Measurements from ENCODE around the gene HOXC10.

Gene HOXC10

DNA sequence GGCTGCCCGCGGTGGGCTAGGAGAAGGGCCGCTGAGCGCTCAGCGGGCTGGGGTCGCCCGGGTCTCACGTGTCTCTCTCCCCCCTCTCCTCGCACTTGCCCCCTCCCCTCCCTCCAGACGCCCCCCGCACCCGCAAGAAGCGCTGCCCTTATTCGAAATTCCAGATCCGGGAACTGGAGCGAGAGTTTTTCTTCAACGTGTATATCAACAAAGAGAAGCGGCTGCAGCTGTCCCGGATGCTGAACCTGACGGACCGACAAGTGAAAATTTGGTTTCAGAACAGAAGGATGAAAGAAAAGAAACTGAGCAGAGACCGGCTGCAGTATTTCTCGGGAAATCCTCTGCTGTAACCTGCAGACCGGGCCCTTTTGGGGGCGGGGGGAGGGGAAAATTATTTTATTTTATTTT is 9.9 kb upstream of the HOXC10 start:
- Mint-ChIP-seq H3K27ac (no peak overlapping the region), H3K36me3 (ENCODE audit: low read depth) (peaks cover 7% of the 10 kb centered on the region), H3K27me3 (ENCODE audit: low read depth) (peaks cover 92% of the 10 kb centered on the region), H3K4me1 (ENCODE audit: low read depth) (peaks cover 9% of the 10 kb centered on the region), H3K9me3 (no peaks in the 10 kb centered on the region), H3K4me3 (no peak overlapping the region)

DNA sequence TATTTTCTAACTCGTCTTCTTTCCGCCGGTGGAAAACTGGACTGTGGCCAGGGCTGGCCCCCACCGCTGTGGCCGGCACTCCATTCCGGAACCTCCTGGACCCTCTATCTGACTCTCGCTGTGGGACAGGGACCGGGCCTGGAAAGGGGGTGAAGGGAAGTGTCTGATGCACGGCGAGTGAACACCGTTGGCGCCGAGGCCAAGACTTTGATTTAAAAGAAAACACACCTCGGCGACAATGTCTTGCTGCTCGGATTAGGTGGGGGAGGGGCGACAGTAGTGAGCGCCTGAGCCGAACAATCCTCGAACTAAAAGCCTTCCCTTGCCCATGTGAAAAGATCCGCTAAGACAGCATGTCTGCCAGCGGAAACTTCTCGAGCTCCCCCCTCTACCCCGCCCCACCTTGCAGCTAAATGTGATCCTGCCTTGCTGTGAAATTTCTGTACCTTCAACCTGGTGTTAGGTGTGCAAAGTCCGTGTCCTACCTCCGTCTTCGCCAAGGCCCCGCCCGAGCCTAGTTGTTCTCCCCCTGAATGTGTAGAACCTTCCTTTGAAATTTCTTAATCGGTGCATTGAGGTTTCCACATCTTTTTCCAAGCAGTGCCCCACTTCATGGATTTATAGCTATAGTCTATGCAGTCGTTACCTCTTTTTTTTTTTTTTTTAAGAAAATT is 9.3 kb upstream of the HOXC10 start:
- Mint-ChIP-seq H3K36me3 (ENCODE audit: low read depth) (peaks cover 8% of the 10 kb centered on the region), H3K9me3 (no peaks in the 10 kb centered on the region), H3K4me1 (ENCODE audit: low read depth) (peaks cover 9% of the 10 kb centered on the region), H3K4me3 (peak overlapping the region; percentile 46), H3K27me3 (ENCODE audit: low read depth) (peaks cover 92% of the 10 kb centered on the region), H3K27ac (peak overlapping the region; percentile 83)

DNA sequence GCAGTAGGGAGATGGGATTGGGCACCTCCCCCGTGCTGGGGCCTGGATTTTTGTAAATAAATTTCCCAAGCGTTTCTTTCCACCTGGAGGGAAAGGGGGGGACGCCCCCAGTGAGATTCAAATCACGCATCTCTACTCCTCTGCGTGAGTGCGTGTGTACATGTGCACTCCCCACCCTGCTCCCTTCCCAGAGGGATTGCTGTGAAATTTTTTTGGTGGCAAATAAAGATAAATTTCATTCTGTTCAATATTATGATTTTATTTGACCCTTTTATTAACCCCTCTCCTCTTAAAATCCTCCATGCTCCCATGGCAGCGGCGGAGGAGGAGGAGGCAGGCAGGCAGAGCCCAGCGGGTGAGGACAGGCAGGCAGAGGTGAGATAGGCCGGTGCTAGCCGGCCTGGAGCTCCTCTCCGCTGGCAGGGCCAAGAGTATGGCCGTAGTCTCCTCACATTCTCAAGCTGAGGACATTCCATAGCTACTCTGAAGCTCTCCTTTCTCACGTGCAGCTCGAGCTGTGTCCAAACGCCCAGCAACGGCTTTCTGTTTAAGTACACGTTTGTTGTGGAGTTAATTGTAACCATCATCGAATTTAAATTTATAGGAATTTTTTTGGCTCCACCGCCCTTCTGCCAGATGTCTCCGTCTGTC is 8.6 kb upstream of the HOXC10 start:
- Mint-ChIP-seq H3K9me3 (no peaks in the 10 kb centered on the region), H3K27ac (peak overlapping the region; percentile 83)

DNA sequence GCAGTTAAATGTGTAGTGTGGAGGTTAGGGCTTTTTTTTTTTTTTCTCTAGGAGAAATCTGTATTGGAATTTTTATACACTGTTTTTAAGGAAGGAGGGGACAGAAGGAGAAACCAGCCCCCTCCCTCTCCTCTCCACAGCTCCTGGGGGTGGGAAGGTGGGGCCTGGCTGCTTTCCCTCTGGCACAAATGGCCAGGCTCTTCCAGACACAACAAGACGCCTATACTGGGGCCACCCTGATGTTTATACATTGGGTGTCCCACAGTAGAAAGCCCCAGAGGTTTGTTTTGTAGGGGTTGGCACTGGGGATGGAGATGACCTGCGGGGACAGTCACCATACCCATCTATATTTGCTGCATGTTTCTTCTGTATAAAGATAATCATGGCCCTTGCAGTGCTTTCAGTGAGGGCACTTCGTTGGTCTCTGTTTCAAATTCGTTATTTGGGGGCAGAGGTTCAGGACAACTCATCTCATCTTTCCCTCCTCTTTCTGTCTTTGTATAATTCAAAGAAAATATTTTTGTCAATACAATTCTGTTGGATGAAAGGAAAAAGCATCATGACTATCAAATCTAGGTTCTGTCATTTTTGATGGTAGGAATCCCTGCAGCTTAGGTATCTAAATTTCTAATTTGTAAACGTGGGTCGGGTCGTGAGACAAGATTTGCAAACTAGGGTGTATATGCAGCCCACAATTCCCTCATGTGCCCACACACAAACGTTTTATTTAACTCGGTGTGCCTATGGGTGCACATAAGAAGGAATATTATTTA is 7.9 kb upstream of the HOXC10 start:
- Mint-ChIP-seq H3K9me3 (no peaks in the 10 kb centered on the region), H3K36me3 (ENCODE audit: low read depth) (peaks cover 8% of the 10 kb centered on the region), H3K4me1 (ENCODE audit: low read depth) (peaks cover 9% of the 10 kb centered on the region), H3K27ac (no peak overlapping the region), H3K27me3 (ENCODE audit: low read depth) (peaks cover 91% of the 10 kb centered on the region), H3K4me3 (no peak overlapping the region)

More for the DNA sequence above, 8.6 kb upstream of the HOXC10 start:
- H3K4me3 Mint-ChIP-seq = no peak overlapping the region
- H3K4me1 Mint-ChIP-seq (ENCODE audit: low read depth) = peaks cover 9% of the 10 kb centered on the region
- H3K36me3 Mint-ChIP-seq (ENCODE audit: low read depth) = peaks cover 8% of the 10 kb centered on the region
- H3K27me3 Mint-ChIP-seq (ENCODE audit: low read depth) = peaks cover 92% of the 10 kb centered on the region

DNA sequence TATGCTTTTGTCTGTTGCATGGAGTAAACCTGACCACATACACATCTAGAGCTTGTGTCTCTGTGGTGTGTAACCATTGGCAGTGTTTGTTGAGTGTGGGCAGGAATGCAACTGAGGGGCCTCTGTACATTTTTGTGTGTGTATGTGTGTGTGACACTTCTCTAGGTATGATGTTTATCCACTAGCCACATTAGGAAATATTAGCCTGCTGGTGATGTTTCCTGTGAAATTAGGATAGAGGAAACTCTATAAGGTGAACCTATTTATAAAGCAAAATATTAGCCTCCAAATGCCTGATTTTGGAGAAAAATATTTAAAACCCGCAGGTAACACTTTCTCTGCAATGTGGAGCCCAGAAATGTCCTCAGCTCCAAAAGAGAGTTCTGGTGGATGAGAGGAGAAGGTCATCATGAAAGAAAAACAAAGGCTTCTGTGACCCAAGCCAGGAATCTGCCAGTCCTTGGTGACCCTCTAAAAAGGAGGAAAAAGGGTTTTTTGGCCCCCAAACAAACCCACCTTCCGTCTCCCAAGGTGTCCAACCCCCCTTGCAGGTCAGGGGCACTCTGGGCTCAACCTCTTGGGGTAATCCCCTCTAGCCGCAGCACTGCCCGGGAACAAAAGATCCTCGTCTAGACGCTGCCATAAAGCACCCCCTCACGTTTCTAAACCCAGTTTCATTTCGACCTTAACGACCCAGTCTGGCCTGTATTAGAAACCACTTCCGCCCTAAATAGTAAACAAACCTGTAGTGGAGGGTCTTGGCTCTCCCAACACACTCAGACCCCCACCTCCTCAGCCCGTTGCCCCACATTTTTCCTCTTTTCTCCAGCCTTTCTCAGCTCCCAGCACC is 7.1 kb upstream of the HOXC10 start:
- H3K4me1 Mint-ChIP-seq (ENCODE audit: low read depth) = peaks cover 9% of the 10 kb centered on the region
- H3K27me3 Mint-ChIP-seq (ENCODE audit: low read depth) = peaks cover 90% of the 10 kb centered on the region
- no peak overlapping the region for H3K27ac Mint-ChIP-seq
- peaks cover 8% of the 10 kb centered on the region for H3K36me3 Mint-ChIP-seq (ENCODE audit: low read depth)
- no peaks in the 10 kb centered on the region for H3K9me3 Mint-ChIP-seq
- no peak overlapping the region for H3K4me3 Mint-ChIP-seq

DNA sequence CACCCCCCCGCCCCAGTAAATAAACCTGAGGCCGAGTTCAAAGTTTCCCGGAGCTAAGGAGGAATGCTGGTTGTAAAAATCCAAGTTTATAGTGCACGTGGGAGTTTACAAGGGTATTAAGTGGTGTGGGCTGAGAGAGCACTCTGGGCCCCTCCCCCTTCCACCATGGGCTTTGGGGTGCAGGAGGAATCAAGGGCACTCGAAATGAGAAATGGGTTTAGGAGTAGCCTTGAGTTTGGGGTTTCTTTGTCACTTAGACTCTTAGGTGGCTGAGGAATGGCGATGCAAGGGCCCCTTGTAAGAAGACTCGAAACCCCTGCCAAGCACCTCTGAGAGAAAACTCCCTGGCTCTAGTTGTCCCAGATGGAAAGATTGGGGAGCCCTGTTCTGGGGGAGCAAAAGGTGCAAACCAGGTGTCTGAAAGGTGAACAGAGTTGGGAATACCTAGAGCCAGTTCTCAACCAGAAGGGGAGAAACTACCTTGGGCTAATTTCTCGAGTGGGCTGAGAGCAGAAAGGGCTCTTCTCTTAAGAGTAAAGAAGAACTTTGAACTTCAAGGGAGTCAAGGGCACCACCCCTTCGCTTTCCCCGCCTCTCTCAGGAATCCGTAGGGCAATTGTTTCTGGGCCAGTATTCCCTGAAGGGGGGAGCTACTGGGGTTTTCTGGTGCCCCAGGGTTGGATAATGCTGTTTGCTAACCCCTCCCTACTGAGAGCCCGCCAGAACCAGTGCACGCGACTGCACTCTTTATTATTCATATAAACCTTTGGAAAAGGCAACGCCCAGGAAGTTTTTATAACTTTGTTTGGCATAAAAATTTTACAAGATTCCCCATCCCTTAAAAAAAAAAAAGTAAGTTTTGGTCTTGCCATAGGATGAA is 6.2 kb upstream of the HOXC10 start:
- no peak overlapping the region for H3K4me3 Mint-ChIP-seq
- H3K27ac Mint-ChIP-seq = no peak overlapping the region
- peaks cover 92% of the 10 kb centered on the region for H3K27me3 Mint-ChIP-seq (ENCODE audit: low read depth)
- peaks cover 3% of the 10 kb centered on the region for H3K4me1 Mint-ChIP-seq (ENCODE audit: low read depth)
- H3K9me3 Mint-ChIP-seq = no peaks in the 10 kb centered on the region
- H3K36me3 Mint-ChIP-seq (ENCODE audit: low read depth) = peaks cover 3% of the 10 kb centered on the region

DNA sequence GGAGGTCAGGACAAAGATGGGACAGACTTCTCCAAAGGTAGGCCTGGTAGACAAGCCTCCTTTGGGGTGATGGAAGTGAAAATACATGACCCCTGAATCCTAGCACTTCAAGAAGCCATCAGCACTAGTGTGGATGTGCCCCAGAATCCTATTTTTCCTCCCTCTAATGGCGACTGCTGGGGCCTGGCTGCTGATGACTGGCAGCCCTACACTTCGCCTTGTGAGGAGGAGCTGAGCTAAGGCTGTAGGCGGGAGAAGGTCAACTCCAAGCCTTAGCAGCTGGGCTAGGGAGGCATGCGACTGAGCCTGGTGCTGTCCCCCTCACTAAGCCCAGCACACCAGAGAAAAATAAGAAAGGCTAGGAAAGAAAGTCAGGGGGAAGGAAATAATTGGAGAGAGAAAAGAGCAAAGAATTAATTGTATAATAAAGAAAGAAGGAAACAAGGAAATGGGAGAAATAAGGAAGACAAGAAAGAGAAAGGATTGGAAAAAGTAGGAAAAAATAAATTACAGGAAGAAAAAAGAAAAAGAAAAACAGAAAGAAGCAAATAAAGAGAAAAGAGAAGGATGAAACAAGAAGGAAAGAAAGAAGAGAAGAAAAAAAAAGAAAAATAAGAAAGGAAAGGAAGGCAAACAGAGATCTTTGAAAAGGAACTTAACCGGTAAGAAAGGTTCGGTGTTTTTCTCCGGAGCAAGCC is 4.7 kb upstream of the HOXC10 start:
- Mint-ChIP-seq H3K4me3 (no peak overlapping the region), H3K36me3 (ENCODE audit: low read depth) (peaks cover 3% of the 10 kb centered on the region), H3K9me3 (no peaks in the 10 kb centered on the region), H3K27ac (no peak overlapping the region), H3K27me3 (ENCODE audit: low read depth) (peaks cover 97% of the 10 kb centered on the region), H3K4me1 (ENCODE audit: low read depth) (peaks cover 7% of the 10 kb centered on the region)

DNA sequence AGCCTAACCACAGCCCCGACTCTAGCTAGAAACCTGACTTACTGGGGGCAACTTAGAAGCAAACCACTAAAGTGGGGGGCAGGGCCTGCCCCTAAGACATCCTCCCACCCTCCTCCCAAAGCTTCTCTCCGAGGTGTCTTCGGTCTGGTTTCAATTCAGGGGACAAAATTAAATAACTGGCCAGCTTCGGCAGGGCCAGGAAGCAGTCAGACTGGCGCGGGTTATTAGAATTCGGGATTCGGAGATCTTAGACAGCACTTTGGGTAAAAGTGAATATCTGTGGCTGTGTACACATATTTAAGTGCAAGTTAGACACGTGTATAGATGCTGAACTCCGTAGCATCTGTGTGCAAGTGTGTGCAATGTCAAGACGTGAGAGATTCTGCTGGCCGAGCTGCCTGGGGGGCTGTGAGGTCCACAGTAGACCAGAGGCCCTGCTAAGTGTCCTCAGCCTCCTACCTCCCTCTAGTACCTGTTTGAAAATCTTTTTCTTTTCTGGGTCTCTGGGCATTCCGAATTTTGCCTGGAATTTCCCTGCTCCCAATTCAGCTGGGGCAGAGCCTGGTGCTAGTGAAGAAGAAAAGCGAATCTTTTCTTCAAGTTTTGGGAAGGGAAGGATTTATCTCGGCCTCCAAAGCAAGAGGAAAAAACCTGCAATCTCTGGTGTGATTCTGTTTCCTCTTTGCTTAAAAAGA is 4.0 kb upstream of the HOXC10 start:
- H3K27me3 Mint-ChIP-seq (ENCODE audit: low read depth) = peaks cover 95% of the 10 kb centered on the region
- H3K9me3 Mint-ChIP-seq = no peaks in the 10 kb centered on the region
- H3K4me3 Mint-ChIP-seq = no peak overlapping the region
- peak overlapping the region; percentile 17 for H3K27ac Mint-ChIP-seq
- H3K4me1 Mint-ChIP-seq (ENCODE audit: low read depth) = peaks cover 7% of the 10 kb centered on the region
- peaks cover 1% of the 10 kb centered on the region for H3K36me3 Mint-ChIP-seq (ENCODE audit: low read depth)

DNA sequence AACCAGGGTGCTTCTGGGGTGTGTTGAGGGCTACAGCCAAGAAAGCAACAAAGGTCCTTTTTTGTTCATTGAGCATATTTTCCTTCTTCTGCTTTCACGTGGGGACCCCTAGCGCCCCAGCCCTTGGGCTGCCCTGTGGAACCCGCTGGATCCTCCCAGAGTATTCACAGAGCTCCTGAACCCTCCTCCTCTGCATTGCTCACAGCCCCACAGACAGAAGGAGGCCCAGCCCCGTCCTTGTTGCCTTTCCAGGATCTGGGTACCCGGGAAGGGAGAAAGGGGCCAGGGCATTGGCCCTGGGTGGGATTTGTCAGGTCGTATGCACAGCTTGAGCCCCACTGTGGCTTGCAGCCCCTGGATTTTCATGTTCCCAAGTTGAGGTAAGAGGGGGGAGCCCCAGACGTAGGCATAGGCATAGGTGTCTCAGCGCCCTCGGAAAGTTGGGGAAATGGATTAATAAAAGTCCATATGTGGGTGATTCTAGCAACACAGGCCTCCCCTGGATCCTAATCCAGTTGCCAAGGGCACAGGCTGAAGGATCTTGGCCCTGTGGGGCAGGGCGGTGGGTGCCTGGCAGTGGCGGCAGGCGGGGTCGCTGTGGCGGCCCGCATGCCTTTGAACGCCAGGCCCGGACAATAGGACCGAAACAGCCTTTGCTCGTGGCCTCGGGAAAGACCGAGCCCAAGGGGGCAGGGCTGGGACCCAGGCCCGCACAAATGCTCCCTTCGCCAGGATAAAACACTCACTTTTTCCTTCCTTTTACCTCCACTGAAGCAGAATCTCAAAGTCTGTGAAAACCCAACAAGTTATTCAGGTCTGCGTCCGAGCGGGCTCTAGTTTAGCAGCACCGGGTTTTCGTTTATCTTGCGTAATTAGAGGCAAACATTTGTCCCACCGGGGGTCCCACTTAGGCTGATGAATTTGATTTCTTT is 3.0 kb upstream of the HOXC10 start:
- peaks cover 1% of the 10 kb centered on the region for H3K36me3 Mint-ChIP-seq (ENCODE audit: low read depth)
- peaks cover 95% of the 10 kb centered on the region for H3K27me3 Mint-ChIP-seq (ENCODE audit: low read depth)
- peak overlapping the region; percentile 26 for H3K27ac Mint-ChIP-seq
- no peak overlapping the region for H3K4me3 Mint-ChIP-seq
- no peaks in the 10 kb centered on the region for H3K9me3 Mint-ChIP-seq
- H3K4me1 Mint-ChIP-seq (ENCODE audit: low read depth) = peaks cover 10% of the 10 kb centered on the region

DNA sequence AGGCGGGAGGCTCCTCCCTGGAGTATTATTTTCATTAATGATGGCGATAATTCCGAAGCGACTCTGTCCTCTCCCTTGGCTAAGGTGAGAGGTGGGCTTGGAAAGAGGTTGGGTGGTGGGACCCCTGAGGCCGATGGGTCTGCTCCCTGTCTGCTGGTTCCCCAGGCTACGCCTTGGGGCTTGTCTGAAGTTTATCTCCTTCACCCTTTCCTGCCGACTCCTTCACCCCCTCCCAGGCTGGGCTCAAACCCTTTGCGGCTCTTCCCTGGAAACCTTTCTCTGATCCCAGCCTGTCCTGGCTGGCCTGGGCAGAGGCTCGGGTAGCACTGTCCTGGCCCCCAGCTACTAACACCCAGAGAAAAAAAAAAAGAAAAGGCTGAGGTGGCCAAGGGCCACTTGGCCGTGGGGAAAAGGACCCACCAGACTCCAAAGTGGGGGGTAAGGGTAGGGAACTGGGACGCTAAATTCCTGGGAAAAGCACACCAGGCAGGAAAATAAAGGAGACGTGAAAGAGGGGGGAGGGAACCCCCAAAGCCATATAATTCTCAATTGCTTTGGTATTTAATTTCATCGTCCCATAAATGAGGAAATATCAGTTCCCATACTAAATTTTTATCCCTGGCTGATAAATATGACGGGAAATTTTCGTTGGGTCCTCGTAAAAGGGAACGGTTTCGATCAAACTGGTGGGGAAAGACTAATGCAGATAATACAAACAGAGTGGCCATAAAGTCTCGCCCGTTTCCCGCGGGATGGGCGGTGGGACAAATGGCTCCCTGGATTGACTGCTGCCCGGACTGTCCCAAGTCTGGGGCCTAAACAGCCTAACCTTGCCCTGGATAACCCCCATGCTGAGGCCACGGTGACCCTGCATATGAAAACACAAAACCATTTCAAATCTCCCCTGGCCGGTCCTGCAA is 2.0 kb upstream of the HOXC10 start:
- H3K27ac Mint-ChIP-seq = peak overlapping the region; percentile 29
- H3K4me1 Mint-ChIP-seq (ENCODE audit: low read depth) = peaks cover 10% of the 10 kb centered on the region
- H3K9me3 Mint-ChIP-seq = no peaks in the 10 kb centered on the region
- H3K27me3 Mint-ChIP-seq (ENCODE audit: low read depth) = peaks cover 95% of the 10 kb centered on the region
- no peak overlapping the region for H3K4me3 Mint-ChIP-seq
- peaks cover 1% of the 10 kb centered on the region for H3K36me3 Mint-ChIP-seq (ENCODE audit: low read depth)

DNA sequence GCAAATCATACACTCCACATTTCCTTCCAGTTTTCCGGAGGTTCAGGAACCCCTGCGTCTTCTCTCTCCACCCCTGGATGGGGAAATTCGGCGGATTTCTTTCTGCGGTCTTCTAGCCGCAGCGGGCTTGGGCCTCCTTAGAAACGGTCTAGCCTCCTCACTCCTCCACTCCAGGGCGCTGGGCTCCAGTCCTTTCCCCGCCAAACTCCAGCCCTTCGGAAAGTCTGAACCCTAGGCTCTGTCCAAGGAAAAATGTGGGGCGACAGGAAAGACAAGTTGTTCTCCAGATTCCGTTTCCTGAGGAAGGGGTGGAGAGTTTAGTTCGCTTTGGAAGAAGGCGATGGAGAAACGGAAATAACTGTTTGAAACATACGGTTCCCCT is 1.4 kb upstream of the HOXC10 start:
- no peaks in the 10 kb centered on the region for H3K9me3 Mint-ChIP-seq
- H3K36me3 Mint-ChIP-seq (ENCODE audit: low read depth) = peaks cover 1% of the 10 kb centered on the region
- H3K4me1 Mint-ChIP-seq (ENCODE audit: low read depth) = peaks cover 12% of the 10 kb centered on the region
- no peak overlapping the region for H3K4me3 Mint-ChIP-seq
- peak overlapping the region; percentile 41 for H3K27ac Mint-ChIP-seq
- H3K27me3 Mint-ChIP-seq (ENCODE audit: low read depth) = peaks cover 95% of the 10 kb centered on the region
